Measurements from ENCODE around the gene PKD1. TPM values are rescaled to one million over a fixed set of nuclear protein-coding genes. Genes with fewer than 3 reads are reported as not detected.
A peak's percentile ranks its signal among the peaks of the same experiment; 100 is the strongest.

Gene PKD1
- total RNA-seq, 4 donors from 2014 or later = 209 to 446 (median 293) TPM

DNA sequence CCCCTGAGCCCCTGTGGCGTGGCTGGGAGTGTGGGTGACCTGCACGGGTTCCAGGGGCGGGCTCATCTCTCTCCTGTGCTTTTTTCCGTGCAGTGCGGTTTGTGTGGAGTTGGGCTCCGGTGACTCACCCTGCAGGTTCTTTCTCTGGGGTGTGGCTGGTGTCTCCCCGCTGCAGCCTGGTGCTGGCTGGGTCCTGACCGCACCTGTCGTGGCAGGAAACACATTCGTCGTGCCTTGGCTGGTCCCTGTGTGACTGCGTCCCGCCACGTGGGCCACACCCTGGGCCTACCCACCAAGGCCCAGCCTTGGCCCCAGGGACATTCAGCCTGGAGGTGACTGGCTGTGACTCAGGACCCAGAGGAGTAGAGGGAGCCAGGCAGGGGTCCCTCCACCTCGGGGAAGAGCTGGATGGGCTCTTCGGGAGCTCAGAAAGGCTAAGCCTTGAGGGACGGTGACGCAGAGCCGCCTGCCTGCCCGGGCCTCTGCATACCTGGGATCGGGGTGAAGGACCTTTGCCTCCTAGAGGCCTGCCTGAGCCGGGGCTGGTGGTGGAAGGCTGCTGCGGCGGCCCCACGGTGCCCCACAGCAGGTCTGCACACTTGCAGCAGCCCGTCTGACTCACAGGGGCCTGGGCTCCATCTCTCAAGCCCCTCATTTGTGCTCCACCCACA, 27.6 kb upstream of the PKD1 start:
- TF ChIP-seq POLR2A (IDR thresholded peaks at IDR 0.05) = no peak
- TF ChIP-seq, protein P1, sequence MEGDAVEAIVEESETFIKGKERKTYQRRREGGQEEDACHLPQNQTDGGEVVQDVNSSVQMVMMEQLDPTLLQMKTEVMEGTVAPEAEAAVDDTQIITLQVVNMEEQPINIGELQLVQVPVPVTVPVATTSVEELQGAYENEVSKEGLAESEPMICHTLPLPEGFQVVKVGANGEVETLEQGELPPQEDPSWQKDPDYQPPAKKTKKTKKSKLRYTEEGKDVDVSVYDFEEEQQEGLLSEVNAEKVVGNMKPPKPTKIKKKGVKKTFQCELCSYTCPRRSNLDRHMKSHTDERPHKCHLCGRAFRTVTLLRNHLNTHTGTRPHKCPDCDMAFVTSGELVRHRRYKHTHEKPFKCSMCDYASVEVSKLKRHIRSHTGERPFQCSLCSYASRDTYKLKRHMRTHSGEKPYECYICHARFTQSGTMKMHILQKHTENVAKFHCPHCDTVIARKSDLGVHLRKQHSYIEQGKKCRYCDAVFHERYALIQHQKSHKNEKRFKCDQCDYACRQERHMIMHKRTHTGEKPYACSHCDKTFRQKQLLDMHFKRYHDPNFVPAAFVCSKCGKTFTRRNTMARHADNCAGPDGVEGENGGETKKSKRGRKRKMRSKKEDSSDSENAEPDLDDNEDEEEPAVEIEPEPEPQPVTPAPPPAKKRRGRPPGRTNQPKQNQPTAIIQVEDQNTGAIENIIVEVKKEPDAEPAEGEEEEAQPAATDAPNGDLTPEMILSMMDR (IDR thresholded peaks at IDR 0.05) = no peak
- peak in 2 of 3 donors; percentile 71 to 78 for TF ChIP-seq POLR2AphosphoS5 (IDR thresholded peaks at IDR 0.05)
- H3K27ac ChIP-seq = peak overlapping the region; percentile 90
- DNase-seq (ENCODE audit: low spot score in 2 of 2) = peak in 1 of 2 donors; percentile 84
- H3K4me1 ChIP-seq = peaks cover 58% of the 10 kb centered on the region
- 65% methylated on average over 23 of the region's 26 CpGs for WGBS
- H3K4me3 ChIP-seq = peak overlapping the region; percentile 17
- no peaks in the 10 kb centered on the region for H3K9me3 ChIP-seq
- H3K36me3 ChIP-seq = peaks cover 27% of the 10 kb centered on the region
- H3K27me3 ChIP-seq = no peaks in the 10 kb centered on the region

DNA sequence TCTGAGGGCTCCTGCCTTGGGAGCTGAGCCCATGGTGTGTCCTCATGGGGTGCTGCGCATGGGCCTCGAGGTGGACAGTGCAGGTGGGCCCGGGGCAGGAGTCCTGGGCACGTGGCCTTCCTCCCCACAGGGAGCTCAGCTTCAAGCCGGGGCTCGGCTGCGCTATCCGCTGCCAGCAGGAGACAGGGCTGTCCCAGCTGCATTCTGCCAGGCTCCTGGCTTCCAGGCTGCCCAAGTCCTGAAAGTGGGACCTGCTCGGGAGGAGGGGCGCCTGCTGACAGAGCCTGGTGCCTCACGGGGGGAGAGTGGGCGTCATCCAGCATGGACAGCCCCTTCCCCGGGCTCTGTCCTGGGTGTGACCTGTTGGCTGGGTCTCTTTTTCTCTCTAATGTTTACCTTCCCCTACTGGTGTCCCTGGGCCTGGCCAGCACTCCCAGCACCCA, 27.0 kb upstream of the PKD1 start:
- no peaks in the 10 kb centered on the region for H3K27me3 ChIP-seq
- TF ChIP-seq, protein P1 (IDR thresholded peaks at IDR 0.05) = no peak
- TF ChIP-seq POLR2AphosphoS5 (IDR thresholded peaks at IDR 0.05) (no peak), POLR2A (IDR thresholded peaks at IDR 0.05) (no peak), EP300 (IDR thresholded peaks at IDR 0.05) (no peak)
- no peak for DNase-seq (ENCODE audit: low spot score in 2 of 2)
- peak overlapping the region; percentile 90 for H3K27ac ChIP-seq
- H3K9me3 ChIP-seq = no peaks in the 10 kb centered on the region
- WGBS = 63% methylated on average over 6 of the region's 13 CpGs
- peak overlapping the region; percentile 17 for H3K4me3 ChIP-seq
- H3K4me1 ChIP-seq = peaks cover 65% of the 10 kb centered on the region
- H3K36me3 ChIP-seq = peaks cover 21% of the 10 kb centered on the region

DNA sequence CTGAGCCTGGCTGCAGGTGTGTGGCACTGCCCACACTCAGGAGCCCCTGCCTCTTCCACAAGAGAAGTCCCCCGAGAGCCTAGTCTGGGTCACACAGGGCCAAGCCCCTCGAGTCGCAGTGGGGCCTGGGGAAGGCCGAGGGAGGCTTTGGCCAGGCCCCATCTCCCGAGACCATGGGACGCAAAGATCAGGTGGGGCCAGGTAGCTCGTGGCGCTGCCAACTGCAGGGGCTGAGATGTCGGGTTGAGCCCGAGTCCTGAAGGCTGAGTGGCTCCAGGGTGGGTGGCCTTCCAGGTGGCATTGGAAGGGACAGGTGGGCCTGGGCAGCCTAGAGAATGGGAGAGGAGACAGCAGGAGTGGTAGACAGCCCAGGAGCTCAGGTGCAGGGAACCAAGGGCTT, 26.2 kb upstream of the PKD1 start:
- 76% methylated on average over 6 of the region's 10 CpGs for WGBS
- H3K36me3 ChIP-seq = peaks cover 13% of the 10 kb centered on the region
- H3K27ac ChIP-seq = peak overlapping the region; percentile 90
- DNase-seq (ENCODE audit: low spot score in 2 of 2) = no peak
- H3K4me1 ChIP-seq = peaks cover 73% of the 10 kb centered on the region
- H3K27me3 ChIP-seq = no peaks in the 10 kb centered on the region
- TF ChIP-seq, protein P1 (IDR thresholded peaks at IDR 0.05) = no peak
- TF ChIP-seq POLR2A (IDR thresholded peaks at IDR 0.05) = no peak
- TF ChIP-seq EP300 (IDR thresholded peaks at IDR 0.05) = no peak
- TF ChIP-seq POLR2AphosphoS5 (IDR thresholded peaks at IDR 0.05) = no peak
- no peaks in the 10 kb centered on the region for H3K9me3 ChIP-seq
- no peak overlapping the region for H3K4me3 ChIP-seq

DNA sequence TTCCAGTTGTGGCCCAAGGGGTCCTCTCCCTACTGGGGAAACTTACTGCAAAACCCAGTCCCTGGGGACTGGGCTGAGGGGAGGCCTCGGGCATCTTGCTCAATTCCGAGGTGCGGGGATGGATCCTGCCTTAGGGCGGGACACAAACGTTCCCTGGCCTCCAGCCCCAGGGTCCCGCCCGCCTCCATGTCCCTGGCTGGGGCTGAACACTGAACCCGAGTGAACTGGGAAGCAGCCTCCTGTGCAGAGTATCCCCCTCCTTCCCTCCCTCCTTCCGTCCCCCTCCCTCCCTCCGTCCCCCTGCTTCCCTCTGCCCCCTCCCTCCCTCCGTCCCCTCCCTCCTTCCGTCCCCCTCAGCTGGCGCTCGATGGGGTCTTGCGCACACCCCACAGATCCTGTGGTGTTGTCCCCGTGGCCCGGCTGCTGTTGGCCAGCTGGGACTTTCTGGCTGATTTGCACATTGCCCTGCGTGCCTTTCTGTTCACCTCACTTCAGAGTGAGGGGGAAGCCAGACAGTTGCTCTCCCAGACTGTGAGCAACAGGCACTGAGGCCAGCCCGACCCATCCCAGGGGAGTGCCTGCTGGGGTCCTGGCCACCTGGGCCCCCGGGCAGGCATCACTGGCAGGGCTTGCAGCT, 25.3 kb upstream of the PKD1 start:
- TF ChIP-seq, protein P1 (IDR thresholded peaks at IDR 0.05) = no peak
- no peak for TF ChIP-seq POLR2AphosphoS5 (IDR thresholded peaks at IDR 0.05)
- TF ChIP-seq EP300 (IDR thresholded peaks at IDR 0.05) = no peak
- no peak for TF ChIP-seq POLR2A (IDR thresholded peaks at IDR 0.05)
- H3K27ac ChIP-seq = peak overlapping the region; percentile 90
- peaks cover 78% of the 10 kb centered on the region for H3K4me1 ChIP-seq
- H3K9me3 ChIP-seq = no peaks in the 10 kb centered on the region
- no peaks in the 10 kb centered on the region for H3K27me3 ChIP-seq
- peaks cover 5% of the 10 kb centered on the region for H3K36me3 ChIP-seq
- peak; percentile 86 to 91 for DNase-seq (ENCODE audit: low spot score in 2 of 2)
- H3K4me3 ChIP-seq = peak overlapping the region; percentile 1
- 38% methylated on average over 16 of the region's 20 CpGs for WGBS

DNA sequence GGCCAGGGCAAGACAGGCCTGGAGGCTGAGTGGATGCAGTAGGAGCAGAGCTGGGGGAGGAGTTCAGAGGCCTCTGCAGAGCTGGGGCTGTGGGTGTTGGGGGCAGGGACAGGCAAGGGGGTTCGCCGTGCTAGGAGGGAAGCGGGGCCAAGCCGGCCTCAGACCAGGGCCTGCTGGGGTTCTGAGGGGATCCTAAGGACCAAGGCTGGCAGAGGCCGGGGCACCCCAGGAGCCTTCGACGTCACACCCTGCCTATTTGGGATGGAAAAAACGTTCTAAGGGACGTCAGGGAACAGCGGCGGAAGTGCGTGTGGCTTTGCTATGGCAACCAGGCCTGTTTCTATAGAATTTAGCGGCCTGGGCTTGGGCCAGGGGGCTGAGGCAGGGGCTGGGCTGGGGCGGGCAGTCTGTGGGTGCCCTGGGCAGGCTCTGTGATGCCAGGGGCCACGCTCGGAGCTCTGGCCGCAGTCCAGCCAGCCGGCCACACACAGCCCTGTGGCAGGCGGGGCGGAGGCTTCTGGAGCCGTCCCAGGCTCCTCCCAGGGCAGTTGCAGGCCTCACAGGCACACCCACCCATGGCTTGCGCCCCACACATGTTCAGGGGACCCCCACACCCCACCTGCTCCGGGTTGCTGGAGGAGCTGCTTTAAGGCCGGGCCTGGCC, 23.6 kb upstream of the PKD1 start:
- Histone ChIP-seq H3K9me3 (no peaks in the 10 kb centered on the region), H3K27me3 (no peaks in the 10 kb centered on the region), H3K4me3 (peak overlapping the region; percentile 36), H3K27ac (peak overlapping the region; percentile 91), H3K4me1 (peaks cover 84% of the 10 kb centered on the region), H3K36me3 (no peaks in the 10 kb centered on the region)
- 22% methylated on average over 17 of the region's 24 CpGs for WGBS
- DNase-seq (ENCODE audit: low spot score in 2 of 2) = no peak
- peak in 1 of 3 donors; percentile 21 for TF ChIP-seq POLR2AphosphoS5 (IDR thresholded peaks at IDR 0.05)
- no peak for TF ChIP-seq POLR2A (IDR thresholded peaks at IDR 0.05)

Data from suprapubic skin (tissue), 4 donors.